Stimulated activated naive B cell treated with anti-CD40 and anti-IgM and Interleukin-4, amounts not matched to agents 10 μg/mL and 1 μg/mL and 100 μg/mL, for 72 hours (primary cell): Measurements from ENCODE around the gene SSC4D.
"Not testable (repeated sequence)": the region's sequence is repeated elsewhere in the genome, so short reads cannot be mapped to it uniquely, and the experiment has no call there.

Experiments used
- ATAC-seq, 2 donors: fragments of 150-1000 bp; cut with Tn5 transposase; replicated peaks; 2 replicates each; pipeline ENCODE4 v1.10.0; 2021; ENCODE audit warnings: moderate library complexity in 1 of 2
- DNase-seq: peaks from one replicate; pipeline ENCODE4 v3.0.0; 2021
- H3K27ac Mint-ChIP-seq: one replicate; pipeline ENCODE4 v1.8.0; 2022; ENCODE audit warnings: mild to moderate bottlenecking, mixed read lengths
- H3K27me3 Mint-ChIP-seq, 2 donors: one replicate each; pipeline ENCODE4 v1.8.0; 2022; ENCODE audit warnings: mixed read lengths in 2 of 2
- H3K36me3 Mint-ChIP-seq, 2 donors: one replicate each; pipeline ENCODE4 v1.8.0; 2022; ENCODE audit warnings: mixed read lengths in 2 of 2, mild to moderate bottlenecking in 1 of 2
- H3K4me1 Mint-ChIP-seq, 2 donors: one replicate each; pipeline ENCODE4 v1.8.0; 2022; ENCODE audit warnings: mixed read lengths in 2 of 2, mild to moderate bottlenecking in 1 of 2
- H3K4me3 Mint-ChIP-seq, 2 donors: one replicate each; pipeline ENCODE4 v1.8.0; 2022; ENCODE audit warnings: mild to moderate bottlenecking in 2 of 2, mixed read lengths in 2 of 2, moderate library complexity in 1 of 2
- H3K9me3 Mint-ChIP-seq, 2 donors: one replicate each; pipeline ENCODE4 v1.8.0; 2022; ENCODE audit warnings: mixed read lengths in 2 of 2, mild to moderate bottlenecking in 1 of 2

Gene SSC4D

GRCh38 chr7:76428149-76428823 is 18.8 kb upstream of the SSC4D start:
- Mint-ChIP-seq H3K36me3 (peaks cover 0 to 1% of the 10 kb centered on the region in 2 donors), H3K4me3 (no peak overlapping the region), H3K9me3 (no peaks in the 10 kb centered on the region), H3K27me3 (peaks cover 6 to 7% of the 10 kb centered on the region in 2 donors), H3K27ac (no peak overlapping the region), H3K4me1 (peaks cover 12 to 20% of the 10 kb centered on the region in 2 donors)
- no peak for DNase-seq
- peak; percentile 56 to 61 for ATAC-seq

- Mint-ChIP-seq H3K4me3 (no peak overlapping the region), H3K9me3 (no peaks in the 10 kb centered on the region), H3K27me3 (peaks cover 10 to 13% of the 10 kb centered on the region in 2 donors)
Observed at GRCh38 chr7:76427635-76428034, 18.1 kb upstream of the SSC4D start.

GRCh38 chr7:76426246-76426645 is 16.7 kb upstream of the SSC4D start:
- Mint-ChIP-seq H3K27ac (no peak overlapping the region), H3K4me3 (no peak overlapping the region), H3K36me3 (no peaks in the 10 kb centered on the region), H3K27me3 (peaks cover 10 to 13% of the 10 kb centered on the region in 2 donors), H3K4me1 (peaks cover 12 to 20% of the 10 kb centered on the region in 2 donors), H3K9me3 (no peaks in the 10 kb centered on the region)
- DNase-seq: no peak
- no peak for ATAC-seq

More at GRCh38 chr7:76427635-76428034, 18.1 kb upstream of the SSC4D start:
- H3K36me3 Mint-ChIP-seq: no peaks in the 10 kb centered on the region
- no peak overlapping the region for H3K27ac Mint-ChIP-seq
- ATAC-seq (no peak), DNase-seq (no peak)
- H3K4me1 Mint-ChIP-seq: peaks cover 12 to 20% of the 10 kb centered on the region in 2 donors

GRCh38 chr7:76425558-76425957 is 16.1 kb upstream of the SSC4D start:
- H3K36me3 Mint-ChIP-seq, H3K9me3 Mint-ChIP-seq, H3K4me3 Mint-ChIP-seq, ATAC-seq, DNase-seq, H3K27ac Mint-ChIP-seq: not testable (repeated sequence)
- Mint-ChIP-seq H3K27me3 (peaks cover 10 to 13% of the 10 kb centered on the region in 2 donors), H3K4me1 (peaks cover 12 to 20% of the 10 kb centered on the region in 2 donors)

GRCh38 chr7:76425156-76425555 is 15.7 kb upstream of the SSC4D start:
- no peaks in the 10 kb centered on the region for H3K36me3 Mint-ChIP-seq
- peaks cover 12 to 15% of the 10 kb centered on the region in 2 donors for H3K27me3 Mint-ChIP-seq
- ATAC-seq: no peak
- no peak for DNase-seq
- no peak overlapping the region for H3K4me3 Mint-ChIP-seq
- H3K4me1 Mint-ChIP-seq: peaks cover 12 to 20% of the 10 kb centered on the region in 2 donors
- no peak overlapping the region for H3K27ac Mint-ChIP-seq
- no peaks in the 10 kb centered on the region for H3K9me3 Mint-ChIP-seq

- Mint-ChIP-seq H3K27me3 (peaks cover 18% of the 10 kb centered on the region in 2 donors), H3K9me3 (no peaks in the 10 kb centered on the region), H3K27ac (no peak within 1 kb of the TSS), H3K36me3 (no peaks in the 10 kb centered on the region), H3K4me1 (peaks cover 12 to 20% of the 10 kb centered on the region in 2 donors), H3K4me3 (no peak within 1 kb of the TSS)
- DNase-seq (no peak), ATAC-seq (peak; percentile 55 to 65)
Observed at GRCh38 chr7:76424413-76425111, 15.1 kb upstream of the SSC4D start, which contains the start of gene ZP3. Gene ZP3 (plus strand): TSS chr7:76424950. CDS start chr7:76424965, 15 bp downstream.

GRCh38 chr7:76423666-76424412 is 14.3 kb upstream of the SSC4D start:
- H3K27ac Mint-ChIP-seq: no peak overlapping the region
- no peak for DNase-seq
- H3K36me3 Mint-ChIP-seq: no peaks in the 10 kb centered on the region
- ATAC-seq: no peak
- no peak overlapping the region for H3K4me3 Mint-ChIP-seq
- H3K4me1 Mint-ChIP-seq: peaks cover 12 to 17% of the 10 kb centered on the region in 2 donors
- peaks cover 18 to 19% of the 10 kb centered on the region in 2 donors for H3K27me3 Mint-ChIP-seq
- no peaks in the 10 kb centered on the region for H3K9me3 Mint-ChIP-seq

- H3K4me3 Mint-ChIP-seq, ATAC-seq, DNase-seq, H3K4me1 Mint-ChIP-seq, H3K27ac Mint-ChIP-seq, H3K36me3 Mint-ChIP-seq, H3K9me3 Mint-ChIP-seq: not testable (repeated sequence)
- H3K27me3 Mint-ChIP-seq: peaks cover 18 to 19% of the 10 kb centered on the region in 2 donors
Observed at GRCh38 chr7:76421097-76421496, 11.6 kb upstream of the SSC4D start.

GRCh38 chr7:76417654-76418310 is 8.3 kb upstream of the SSC4D start:
- DNase-seq, H3K36me3 Mint-ChIP-seq, H3K27ac Mint-ChIP-seq, H3K4me3 Mint-ChIP-seq, ATAC-seq, H3K4me1 Mint-ChIP-seq, H3K27me3 Mint-ChIP-seq, H3K9me3 Mint-ChIP-seq: not testable (repeated sequence)

- no peaks in the 10 kb centered on the region for H3K4me1 Mint-ChIP-seq
- no peak for ATAC-seq
- no peak overlapping the region for H3K4me3 Mint-ChIP-seq
- H3K36me3 Mint-ChIP-seq: peaks cover 3% of the 10 kb centered on the region in 2 donors
- H3K27ac Mint-ChIP-seq: no peak overlapping the region
- H3K9me3 Mint-ChIP-seq: no peaks in the 10 kb centered on the region
- DNase-seq: no peak
- H3K27me3 Mint-ChIP-seq: no peaks in the 10 kb centered on the region
Observed at GRCh38 chr7:76412249-76412648, 2.8 kb upstream of the SSC4D start.

- H3K36me3 Mint-ChIP-seq: peaks cover 3% of the 10 kb centered on the region in 2 donors
- H3K4me3 Mint-ChIP-seq: no peak overlapping the region
- H3K27ac Mint-ChIP-seq: no peak overlapping the region
- DNase-seq (no peak), ATAC-seq (no peak)
- H3K27me3 Mint-ChIP-seq: no peaks in the 10 kb centered on the region
- no peaks in the 10 kb centered on the region for H3K9me3 Mint-ChIP-seq
- no peaks in the 10 kb centered on the region for H3K4me1 Mint-ChIP-seq
Observed at GRCh38 chr7:76411626-76412025, 2.1 kb upstream of the SSC4D start.

- DNase-seq: no peak
- Mint-ChIP-seq H3K4me1 (peaks cover 6 to 8% of the 10 kb centered on the region in 2 donors), H3K9me3 (no peaks in the 10 kb centered on the region), H3K4me3 (no peak overlapping the region), H3K27me3 (no peaks in the 10 kb centered on the region), H3K27ac (no peak overlapping the region), H3K36me3 (peaks cover 3 to 9% of the 10 kb centered on the region in 2 donors)
- ATAC-seq: no peak
Observed at GRCh38 chr7:76408121-76408560, 1.4 kb downstream of the SSC4D start.

- no peak overlapping the region for H3K4me3 Mint-ChIP-seq
- no peak for ATAC-seq
Observed at GRCh38 chr7:76407718-76408117, 1.8 kb downstream of the SSC4D start.

GRCh38 chr7:76405738-76406137 is 3.8 kb downstream of the SSC4D start:
- no peak for ATAC-seq
- Mint-ChIP-seq H3K4me3 (no peak overlapping the region), H3K27me3 (no peaks in the 10 kb centered on the region), H3K27ac (no peak overlapping the region), H3K36me3 (peaks cover 3 to 8% of the 10 kb centered on the region in 2 donors), H3K9me3 (no peaks in the 10 kb centered on the region), H3K4me1 (peaks cover 9 to 13% of the 10 kb centered on the region in 2 donors)
- DNase-seq: no peak

More at GRCh38 chr7:76407718-76408117, 1.8 kb downstream of the SSC4D start:
- H3K36me3 Mint-ChIP-seq: peaks cover 3 to 9% of the 10 kb centered on the region in 2 donors
- H3K9me3 Mint-ChIP-seq: no peaks in the 10 kb centered on the region
- no peaks in the 10 kb centered on the region for H3K27me3 Mint-ChIP-seq
- no peak overlapping the region for H3K27ac Mint-ChIP-seq
- H3K4me1 Mint-ChIP-seq: peaks cover 8 to 9% of the 10 kb centered on the region in 2 donors
- DNase-seq: no peak
